GM19467 (cell line): ENCODE data around the gene DYDC1.
"Not testable (repeated sequence)": the region's sequence is repeated elsewhere in the genome, so short reads cannot be mapped to it uniquely, and the experiment has no call there.

ENCODE experiments used
- ATAC-seq: cut with Tn5 transposase; IDR thresholded peaks from one replicate; pipeline ENCODE4 v1.9.1; 2021; ENCODE audit warnings: mild to moderate bottlenecking, moderate library complexity; ENCODE audit not compliant: unreplicated experiment

DYDC1 gene

GRCh38 chr10:80356563-80356988 is at the start of gene DYDC1, which contains the start of gene DYDC2:
Gene DYDC1, minus strand, starts transcription at chr10:80356755. Its CDS starts 4,154 bp downstream, at chr10:80352601.
Gene DYDC2, plus strand, starts transcription at chr10:80356781. Its CDS starts 5,663 bp downstream, at chr10:80362444.
- ATAC-seq, result no peak

GRCh38 chr10:80406204-80406603 is 49.6 kb upstream of the DYDC1 start:
- ATAC-seq, result no peak

- ATAC-seq, result no peak
Observed at GRCh38 chr10:80405626-80406025, 49.1 kb upstream of the DYDC1 start.

DNA sequence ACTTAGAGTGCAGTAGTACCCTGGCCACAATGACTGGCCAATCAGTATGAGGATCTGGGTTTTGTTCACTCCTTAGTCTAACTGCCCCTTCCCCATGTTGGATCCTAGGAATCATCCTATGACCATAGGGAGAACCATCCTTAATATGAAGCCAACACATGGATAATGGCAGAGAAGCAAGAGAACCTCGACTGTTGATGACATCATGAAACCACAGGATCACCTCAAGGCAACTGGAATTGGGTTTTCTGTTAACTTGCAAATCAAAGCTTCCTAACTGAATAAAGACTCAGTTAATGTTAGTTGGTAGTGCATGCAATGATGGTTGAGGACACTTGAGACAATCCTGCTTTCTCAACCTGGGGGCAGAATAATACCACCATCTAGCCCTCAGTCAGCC is 48.5 kb upstream of the DYDC1 start:
- no peak for ATAC-seq

DNA sequence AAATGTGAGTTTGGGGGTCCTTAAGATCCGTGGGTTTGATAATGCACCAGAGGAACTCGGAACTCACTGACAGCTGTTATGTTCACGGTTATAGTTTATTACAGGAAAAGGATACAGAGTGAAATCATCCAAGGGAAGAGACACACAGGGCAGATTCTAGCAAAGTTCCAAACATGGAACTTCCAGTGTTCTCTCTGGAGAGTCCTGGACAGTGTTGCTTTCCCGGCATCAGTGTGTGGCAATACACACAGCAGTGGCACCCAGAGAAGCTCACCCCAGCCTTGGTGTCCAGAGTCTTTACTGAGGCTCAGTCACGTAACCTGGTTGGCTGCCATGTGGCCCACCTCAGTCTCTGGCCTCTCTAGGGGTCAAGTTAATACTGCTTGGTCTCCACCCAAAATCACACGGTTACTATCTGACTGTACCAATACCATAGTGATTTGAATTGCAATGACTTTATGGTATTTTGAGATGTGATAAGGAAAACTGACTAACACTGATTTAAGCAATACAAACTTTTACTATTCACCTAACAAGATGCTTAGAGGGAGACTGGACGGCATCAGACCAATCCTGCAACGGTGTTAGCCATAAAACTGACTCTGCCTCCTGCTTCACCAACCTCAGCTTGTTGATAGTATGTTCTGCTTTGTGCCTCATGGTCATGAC is 43.7 kb upstream of the DYDC1 start:
- ATAC-seq, result no peak

- ATAC-seq, result no peak
Observed at GRCh38 chr10:80397014-80397413, 40.5 kb upstream of the DYDC1 start.

DNA sequence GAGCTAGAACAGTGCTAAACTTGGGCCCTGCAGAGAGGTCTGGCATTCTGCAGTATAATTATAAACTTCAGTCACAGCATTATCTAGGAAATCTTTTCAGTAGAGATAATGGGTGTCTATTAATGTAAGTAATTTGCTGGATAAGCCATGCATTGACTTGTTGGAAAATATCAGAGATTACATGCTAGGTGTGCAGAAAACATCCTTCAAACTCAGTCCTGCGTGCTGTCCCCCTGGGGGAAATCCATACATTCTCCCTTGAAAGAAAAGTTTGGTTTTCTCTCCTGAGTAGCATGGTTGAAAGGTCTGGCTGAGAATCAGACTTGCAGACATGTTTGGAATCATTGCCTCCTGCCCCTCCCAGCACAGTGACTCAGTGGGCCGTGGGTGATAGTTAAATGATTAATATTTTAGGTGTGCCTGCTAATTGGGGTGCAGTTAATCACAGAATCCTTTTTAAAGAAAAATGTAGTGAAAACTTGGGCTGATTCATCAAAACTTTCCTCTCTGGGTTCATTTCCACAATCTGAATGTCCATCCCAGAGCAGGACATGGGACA is 37.9 kb upstream of the DYDC1 start:
- ATAC-seq, result no peak

GRCh38 chr10:80392250-80392649 is 35.7 kb upstream of the DYDC1 start:
- no peak for ATAC-seq

DNA sequence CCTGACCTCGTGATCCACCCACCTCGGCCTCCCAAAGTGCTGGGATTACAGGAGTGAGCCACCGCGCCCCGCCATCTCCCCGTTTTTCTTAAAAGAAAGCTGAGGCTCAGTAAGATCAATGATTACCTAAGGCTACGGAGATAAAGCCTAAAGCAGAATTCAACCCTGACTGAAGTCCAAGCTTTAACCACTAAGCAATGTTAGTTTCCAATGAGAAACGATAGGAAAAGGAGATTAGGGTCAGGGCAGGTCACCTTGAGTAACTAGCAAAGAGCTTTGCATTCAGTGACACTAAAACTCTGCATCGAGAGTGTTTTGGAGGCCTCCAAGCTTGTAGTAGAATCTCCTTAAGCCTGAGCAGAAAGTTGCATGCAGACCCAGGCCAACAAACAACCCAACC is 34.2 kb upstream of the DYDC1 start:
- ATAC-seq, result no peak

DNA sequence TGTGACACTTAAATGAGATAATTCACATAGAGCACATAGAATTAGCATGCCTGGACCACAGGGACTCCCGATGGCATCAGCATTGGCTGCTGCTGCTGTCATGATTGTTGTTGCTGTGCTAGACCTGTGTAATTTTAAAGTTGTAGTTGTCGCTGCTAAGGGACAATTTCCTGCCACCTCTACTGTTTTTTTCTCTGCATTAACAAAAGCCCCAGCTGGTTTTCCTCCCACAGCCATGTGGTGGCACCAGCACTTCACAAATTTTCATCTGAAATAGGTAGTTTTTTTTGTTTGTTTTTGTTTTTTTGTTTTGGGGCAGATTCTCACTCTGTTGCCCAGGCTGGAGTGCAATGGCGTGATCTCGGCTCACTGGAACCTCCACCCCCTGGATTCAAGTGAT is 26.4 kb upstream of the DYDC1 start:
- ATAC-seq, result no peak

DNA sequence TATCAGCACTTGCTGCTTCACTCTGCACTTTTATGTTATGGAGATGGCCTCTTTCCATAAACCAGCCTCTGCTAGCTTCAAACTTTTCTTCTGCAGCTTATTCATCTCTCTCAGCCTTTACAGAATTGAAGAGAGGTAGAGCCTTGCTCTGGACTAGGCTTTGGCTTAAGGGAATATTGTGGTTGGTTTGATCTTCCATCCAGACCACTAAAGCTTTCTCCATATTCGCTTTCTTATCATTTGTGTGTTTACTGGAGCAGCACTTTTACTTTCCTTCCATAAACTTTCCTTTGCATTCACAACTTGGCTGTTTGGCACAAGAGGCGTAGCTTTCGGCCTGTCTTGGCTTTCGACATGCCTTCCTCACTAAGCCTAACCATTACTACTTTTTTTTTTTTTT is 23.6 kb upstream of the DYDC1 start:
- no peak for ATAC-seq

DNA sequence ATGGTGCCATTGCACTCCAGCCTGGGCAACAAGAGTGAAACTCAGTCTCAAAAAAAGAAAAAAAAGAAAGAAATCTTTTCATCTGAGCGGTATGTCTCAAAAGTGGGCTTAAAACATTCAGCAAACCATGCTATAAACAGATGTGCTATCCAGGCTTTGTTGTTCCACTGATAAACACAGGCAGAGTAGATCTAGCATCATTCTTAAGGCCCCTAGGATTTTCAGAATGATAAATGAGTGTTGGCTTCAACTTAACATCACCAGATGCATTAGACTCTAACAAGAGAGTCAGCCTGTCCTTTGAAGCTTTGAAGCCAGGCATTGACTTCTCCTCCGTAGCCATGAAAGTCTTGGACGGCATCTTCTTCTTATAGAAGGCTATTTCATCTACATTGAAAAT is 23.1 kb upstream of the DYDC1 start:
- ATAC-seq, result no peak

DNA sequence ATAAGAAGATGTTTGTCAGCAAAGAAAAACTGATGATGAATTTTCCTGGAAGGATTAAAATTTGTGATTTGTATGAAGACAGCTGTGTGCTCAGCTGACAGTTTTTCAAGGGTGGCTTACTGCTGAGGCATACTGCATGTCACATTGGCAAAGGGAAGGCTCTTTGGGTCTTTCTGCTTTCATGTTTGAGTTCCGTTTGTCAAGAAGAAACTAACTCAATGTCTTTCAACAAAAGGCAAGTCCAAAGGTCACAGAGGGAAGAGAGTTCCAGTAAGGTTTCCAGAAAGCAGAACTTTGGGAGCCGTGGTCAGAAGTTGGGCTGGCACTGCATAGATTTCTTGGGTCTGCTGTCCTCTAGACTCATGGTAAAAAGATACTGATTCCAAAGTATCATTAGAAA is 16.9 kb upstream of the DYDC1 start:
- ATAC-seq, result no peak

GRCh38 chr10:80372675-80373074 is 16.1 kb upstream of the DYDC1 start:
- no peak for ATAC-seq

- ATAC-seq, result no peak
Observed at GRCh38 chr10:80371467-80371866, 14.9 kb upstream of the DYDC1 start.

DNA sequence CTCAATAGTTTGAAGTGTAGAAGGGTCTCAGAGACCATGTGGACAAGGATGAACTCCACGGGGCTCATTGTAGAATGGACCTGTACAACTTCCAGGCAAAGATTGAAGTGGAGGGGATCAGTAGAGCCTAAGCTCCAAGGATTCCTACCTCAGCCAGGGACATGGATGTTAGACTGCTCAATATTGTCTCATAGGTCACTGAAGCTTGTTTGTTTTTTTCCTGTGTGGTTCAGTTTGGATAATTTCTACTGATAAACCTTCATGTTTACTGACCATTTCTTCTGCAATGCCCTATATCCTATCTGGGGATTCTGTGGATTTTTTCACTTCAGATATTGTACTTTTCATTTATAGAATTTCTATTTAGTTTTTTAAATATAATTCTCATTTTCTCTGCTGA is 9.0 kb upstream of the DYDC1 start:
- ATAC-seq, result no peak

- ATAC-seq, result no peak
Observed at GRCh38 chr10:80359644-80360043, 3.1 kb upstream of the DYDC1 start.

DNA sequence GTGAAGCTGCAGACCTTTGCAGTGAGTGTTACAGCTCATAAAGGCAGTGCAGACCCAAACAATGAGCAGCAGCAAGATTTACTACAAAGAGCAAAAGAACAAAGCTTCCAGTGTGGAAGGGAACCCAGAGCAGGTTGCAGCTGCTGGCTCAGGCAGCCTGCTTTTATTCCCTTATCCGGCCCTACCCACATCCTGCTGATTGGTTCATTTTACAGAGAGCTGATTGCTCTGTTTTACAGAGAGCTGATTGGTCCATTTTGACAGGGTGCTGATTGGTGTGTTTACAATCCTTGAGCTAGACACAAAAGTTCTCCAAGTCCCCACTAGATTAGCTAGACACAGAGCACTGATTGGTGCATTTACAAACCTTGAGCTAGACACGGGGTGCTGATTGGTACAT is 2.4 kb upstream of the DYDC1 start:
- not testable (repeated sequence) for ATAC-seq

GRCh38 chr10:80357851-80358125 is 1.2 kb upstream of the DYDC1 start:
- no peak for ATAC-seq

DNA sequence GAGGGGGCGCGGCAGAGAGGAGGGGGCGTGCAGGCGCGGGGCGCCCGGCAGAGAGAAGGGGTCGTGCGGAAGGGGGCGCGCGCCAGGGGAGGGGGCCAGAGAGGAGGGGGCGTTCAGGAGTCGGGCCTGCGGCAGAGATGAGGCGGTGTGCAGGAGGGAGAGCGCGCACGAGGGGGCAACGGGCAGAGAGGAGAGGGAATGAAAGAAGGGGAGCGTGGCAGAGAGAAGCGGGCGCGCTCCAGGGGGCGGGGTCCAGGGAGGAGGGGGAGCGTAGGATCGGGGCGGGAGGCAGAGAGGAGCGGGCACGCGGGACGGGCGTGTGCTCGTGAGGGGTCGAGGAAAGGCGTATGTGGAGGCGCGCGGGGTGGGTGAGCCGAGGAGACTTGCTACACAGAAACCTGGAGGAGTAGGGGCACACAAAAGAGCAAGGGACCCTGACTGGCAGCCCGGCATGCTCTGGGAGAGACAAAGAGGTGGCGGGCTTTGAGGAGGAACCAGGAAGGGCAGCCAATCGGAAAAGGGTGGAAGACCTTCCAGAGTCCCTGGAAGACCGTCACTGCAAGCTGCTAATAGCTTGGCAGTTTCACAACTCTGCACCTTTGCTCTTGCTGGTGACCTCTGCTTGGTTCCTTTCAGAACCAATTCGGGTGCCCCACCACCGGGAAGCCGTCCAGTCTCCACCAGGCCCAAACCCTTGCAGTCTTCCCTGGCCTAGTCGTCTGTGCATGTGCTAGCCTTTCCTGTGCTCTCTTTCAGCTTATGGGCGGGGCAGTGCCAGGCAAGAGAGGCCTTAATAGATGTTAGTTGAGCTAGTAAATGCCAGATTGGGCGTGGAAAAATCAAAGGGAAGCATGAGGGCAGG is 665 bp upstream of the DYDC1 start:
- no peak for ATAC-seq

DNA sequence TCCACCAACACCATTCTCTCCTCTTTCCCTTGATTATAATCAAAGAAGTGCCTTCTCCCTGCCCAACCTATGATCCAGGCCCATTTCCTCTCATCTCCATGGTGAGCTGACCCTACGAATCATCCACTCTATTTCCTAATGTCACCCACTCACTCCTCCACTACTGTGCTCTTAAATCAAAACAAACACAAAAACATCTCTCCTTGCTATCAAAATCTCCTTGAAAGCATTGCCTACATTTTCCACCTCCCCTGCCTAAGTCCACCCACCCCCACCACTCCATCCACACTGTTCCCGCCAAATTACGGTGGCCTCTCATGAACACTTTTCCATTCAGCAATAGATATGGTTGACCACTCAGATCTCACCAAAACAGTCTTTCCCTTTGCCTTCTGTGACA is 5.3 kb downstream of the DYDC1 start:
- ATAC-seq, result no peak

- no peak for ATAC-seq
Observed at GRCh38 chr10:80350251-80350650, 6.3 kb downstream of the DYDC1 start.
